MCF 10A (cell line): ENCODE results near the gene ARHGAP1. TPM values are rescaled to one million over a fixed set of nuclear protein-coding genes. Genes with fewer than 3 reads are reported as not detected.
A peak's percentile ranks its signal among the peaks of the same experiment; 100 is the strongest.

ENCODE experiments used
- BruUV-seq: library from RNA; stranded (reverse); fragments of 400-500 nt; replicated peaks from 2 replicates; lab custom pipeline; 2021; lab: Mats Ljungman, UMichigan
- CTCF ChIA-PET: fragments of 300-600 bp; sonication (Branson Sonifier 250); formaldehyde crosslinking; extraction: SDS; loops from one replicate; lab custom pipeline; 2021; ENCODE audit warnings: antibody characterized with exemption, inconsistent platforms; lab: Yijun Ruan, JAX
- POLR2A ChIA-PET: fragments of 300-600, 350-650 bp; sonication (Branson Sonifier 250); formaldehyde crosslinking; extraction: SDS; loops from one replicate; lab custom pipeline; 2020; ENCODE audit warnings: antibody characterized with exemption, inconsistent platforms; lab: Yijun Ruan, JAX
- DNase-seq: peaks from one replicate; pipeline ENCODE4 v3.0.0-alpha.2; 2018; ENCODE audit not compliant: unreplicated experiment
- H3K27ac Mint-ChIP-seq: one replicate; pipeline ENCODE4 v1.8.0; 2022; ENCODE audit warnings: mild to moderate bottlenecking, low read depth, mixed read lengths; ENCODE audit not compliant: unreplicated experiment
- H3K27me3 Mint-ChIP-seq: one replicate; pipeline ENCODE4 v1.8.0; 2022; ENCODE audit warnings: mixed read lengths; ENCODE audit not compliant: insufficient read depth, unreplicated experiment
- H3K36me3 Mint-ChIP-seq: one replicate; pipeline ENCODE4 v1.8.0; 2022; ENCODE audit warnings: mild to moderate bottlenecking, moderate library complexity, mixed read lengths; ENCODE audit not compliant: insufficient read depth, unreplicated experiment
- H3K4me1 Mint-ChIP-seq: one replicate; pipeline ENCODE4 v1.8.0; 2022; ENCODE audit warnings: mixed read lengths; ENCODE audit not compliant: insufficient read depth, unreplicated experiment
- H3K4me3 Mint-ChIP-seq: one replicate; pipeline ENCODE4 v1.8.0; 2022; ENCODE audit warnings: mild to moderate bottlenecking, moderate library complexity, mixed read lengths; ENCODE audit not compliant: unreplicated experiment
- H3K9me3 Mint-ChIP-seq: one replicate; pipeline ENCODE4 v1.8.0; 2022; ENCODE audit warnings: mixed read lengths; ENCODE audit not compliant: unreplicated experiment
- intact Hi-C: fragments of 100-400 bp; cut with micrococcal nuclease; formaldehyde crosslinking; loops from 2 replicates; pipeline ENCODE4 v1.14.1; 2022
- total RNA-seq: library from RNA; stranded (reverse); gene quantifications from 2 replicates; pipeline ENCODE4 v1.2.3, GENCODE V29; 2022
- TF ChIP-seq, protein P1 (sequence below): fragments of 200-600 bp; IDR thresholded peaks from one replicate; pipeline ENCODE4 v1.8.0; 2022; ENCODE audit warnings: antibody characterized with exemption, mild to moderate bottlenecking; ENCODE audit not compliant: unreplicated experiment

The ARHGAP1 gene
- total RNA-seq, 1 experiment from 2014 or later = 61.0 TPM

DNA sequence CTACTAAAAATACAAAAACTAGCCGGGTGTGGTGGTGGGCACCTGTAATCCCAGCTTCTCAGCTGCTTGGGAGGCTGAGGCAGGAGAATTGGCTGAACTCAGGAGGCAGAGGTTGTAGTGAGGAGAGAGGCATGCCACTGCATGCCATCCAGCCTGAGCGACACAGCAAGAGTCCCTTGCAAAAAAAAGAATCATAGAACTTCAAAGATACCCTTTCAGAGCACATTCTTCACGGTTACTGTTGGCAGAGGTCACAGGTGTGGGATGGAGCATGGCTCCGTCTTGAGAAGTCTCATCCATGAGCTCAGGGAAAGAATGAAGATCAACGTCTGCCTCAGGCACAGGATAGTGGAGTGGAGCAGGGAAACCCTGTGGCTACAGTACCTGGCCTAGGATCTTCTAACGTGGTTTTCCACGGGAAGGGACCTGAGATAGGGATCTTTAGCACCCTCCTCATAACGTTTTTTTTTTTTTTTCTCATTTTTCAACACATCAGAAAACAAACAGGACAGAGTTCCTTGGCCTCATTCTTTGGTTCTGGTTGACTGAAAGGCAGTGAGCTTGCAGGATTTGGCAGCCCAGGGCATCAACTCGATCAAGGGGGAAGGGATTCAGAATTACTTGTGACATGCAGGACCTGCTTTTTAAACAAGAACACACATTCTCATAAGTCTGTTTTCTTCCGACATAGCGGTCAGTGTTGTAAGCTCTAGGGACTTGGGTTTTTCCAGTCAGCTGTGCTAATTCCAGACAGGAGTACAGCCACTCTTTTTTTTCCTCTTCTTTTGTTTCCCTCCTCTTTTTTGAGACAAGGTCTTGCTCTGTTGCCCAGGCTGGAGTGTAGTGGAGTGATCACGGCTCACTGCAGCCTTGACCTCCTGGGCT lies 41.4 kb upstream of the ARHGAP1 start:
- Mint-ChIP-seq H3K9me3 (no peaks in the 10 kb centered on the region), H3K4me3 (no peak overlapping the region), H3K27me3 (no peaks in the 10 kb centered on the region), H3K4me1 (no peaks in the 10 kb centered on the region), H3K27ac (no peak overlapping the region), H3K36me3 (peaks cover 65% of the 10 kb centered on the region)
- POLR2A ChIA-PET = interaction anchor here (0.6 kb wide), 1 partner anchor 42 kb away, joined by 3 read pairs; no protein-coding TSS in a partner anchor
- no peak for DNase-seq
- CTCF ChIA-PET = no interaction called here
- intact Hi-C loops = no loop called here
- no TSS peak for BruUV-seq
- TF ChIP-seq, protein P1, sequence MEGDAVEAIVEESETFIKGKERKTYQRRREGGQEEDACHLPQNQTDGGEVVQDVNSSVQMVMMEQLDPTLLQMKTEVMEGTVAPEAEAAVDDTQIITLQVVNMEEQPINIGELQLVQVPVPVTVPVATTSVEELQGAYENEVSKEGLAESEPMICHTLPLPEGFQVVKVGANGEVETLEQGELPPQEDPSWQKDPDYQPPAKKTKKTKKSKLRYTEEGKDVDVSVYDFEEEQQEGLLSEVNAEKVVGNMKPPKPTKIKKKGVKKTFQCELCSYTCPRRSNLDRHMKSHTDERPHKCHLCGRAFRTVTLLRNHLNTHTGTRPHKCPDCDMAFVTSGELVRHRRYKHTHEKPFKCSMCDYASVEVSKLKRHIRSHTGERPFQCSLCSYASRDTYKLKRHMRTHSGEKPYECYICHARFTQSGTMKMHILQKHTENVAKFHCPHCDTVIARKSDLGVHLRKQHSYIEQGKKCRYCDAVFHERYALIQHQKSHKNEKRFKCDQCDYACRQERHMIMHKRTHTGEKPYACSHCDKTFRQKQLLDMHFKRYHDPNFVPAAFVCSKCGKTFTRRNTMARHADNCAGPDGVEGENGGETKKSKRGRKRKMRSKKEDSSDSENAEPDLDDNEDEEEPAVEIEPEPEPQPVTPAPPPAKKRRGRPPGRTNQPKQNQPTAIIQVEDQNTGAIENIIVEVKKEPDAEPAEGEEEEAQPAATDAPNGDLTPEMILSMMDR = no peak

DNA sequence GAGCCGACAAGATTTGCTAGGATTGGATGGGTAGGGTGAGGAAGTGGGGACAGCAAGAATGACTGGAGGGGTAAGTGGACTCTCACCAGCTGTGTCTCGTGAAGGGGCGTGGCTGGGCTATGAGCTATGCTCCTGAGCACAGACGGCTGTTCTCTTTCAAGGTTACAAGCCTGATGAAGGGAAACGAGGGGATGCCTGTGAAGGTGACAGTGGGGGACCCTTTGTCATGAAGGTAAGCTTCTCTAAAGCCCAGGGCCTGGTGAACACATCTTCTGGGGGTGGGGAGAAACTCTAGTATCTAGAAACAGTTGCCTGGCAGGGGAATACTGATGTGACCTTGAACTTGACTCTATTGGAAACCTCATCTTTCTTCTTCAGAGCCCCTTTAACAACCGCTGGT lies 38.5 kb upstream of the ARHGAP1 start:
- ChIA-PET POLR2A (interaction anchor here (0.8 to 1.5 kb wide), 3 partner anchors 10 to 31 kb away, joined by 3 to 4 read pairs (median 3); no protein-coding TSS in a partner anchor), CTCF (no interaction called here)
- H3K4me1 Mint-ChIP-seq = no peaks in the 10 kb centered on the region
- no peaks in the 10 kb centered on the region for H3K27me3 Mint-ChIP-seq
- H3K36me3 Mint-ChIP-seq = peaks cover 36% of the 10 kb centered on the region
- H3K9me3 Mint-ChIP-seq = no peaks in the 10 kb centered on the region
- no peak for DNase-seq
- intact Hi-C loops = no loop called here
- H3K27ac Mint-ChIP-seq = peak overlapping the region; percentile 18
- H3K4me3 Mint-ChIP-seq = no peak overlapping the region
- BruUV-seq = no TSS peak
- TF ChIP-seq, protein P1 = no peak

GRCh38 chr11:46737699-46738098 lies 37.3 kb upstream of the ARHGAP1 start:
- ChIA-PET CTCF (interaction anchor here (0.7 kb wide), 1 partner anchor 247 kb away, joined by 3 read pairs; no protein-coding TSS in a partner anchor), POLR2A (no interaction called here)
- no peak overlapping the region for H3K4me3 Mint-ChIP-seq
- H3K27ac Mint-ChIP-seq = no peak overlapping the region
- TF ChIP-seq, protein P1 = no peak
- intact Hi-C loops = no loop called here
- H3K4me1 Mint-ChIP-seq = no peaks in the 10 kb centered on the region
- BruUV-seq = no TSS peak
- H3K9me3 Mint-ChIP-seq = no peaks in the 10 kb centered on the region
- DNase-seq = no peak
- H3K36me3 Mint-ChIP-seq = peaks cover 27% of the 10 kb centered on the region
- no peaks in the 10 kb centered on the region for H3K27me3 Mint-ChIP-seq

GRCh38 chr11:46736615-46737014 lies 36.2 kb upstream of the ARHGAP1 start:
- TF ChIP-seq, protein P1 = no peak
- no peak overlapping the region for H3K27ac Mint-ChIP-seq
- no peaks in the 10 kb centered on the region for H3K27me3 Mint-ChIP-seq
- H3K9me3 Mint-ChIP-seq = no peaks in the 10 kb centered on the region
- H3K4me3 Mint-ChIP-seq = no peak overlapping the region
- POLR2A ChIA-PET = interaction anchor here (0.7 kb wide), 1 partner anchor 48 kb away, joined by 4 read pairs; no protein-coding TSS in a partner anchor
- peaks cover 23% of the 10 kb centered on the region for H3K36me3 Mint-ChIP-seq
- CTCF ChIA-PET = no interaction called here
- no peak for DNase-seq
- intact Hi-C loops = no loop called here
- H3K4me1 Mint-ChIP-seq = no peaks in the 10 kb centered on the region
- no TSS peak for BruUV-seq
